ENCODE results near the gene RSRC1.

Gene RSRC1

GRCh38 chr3:158160958-158161357, 51.1 kb downstream of the RSRC1 start:
- H3F3A ChIP-seq (ENCODE audit: control insufficient read depth, insufficient read depth) = no peaks in the 10 kb centered on the region
- H3K4me3 ChIP-seq (ENCODE audit: low read length) = no peak overlapping the region
- TF ChIP-seq, protein P1, sequence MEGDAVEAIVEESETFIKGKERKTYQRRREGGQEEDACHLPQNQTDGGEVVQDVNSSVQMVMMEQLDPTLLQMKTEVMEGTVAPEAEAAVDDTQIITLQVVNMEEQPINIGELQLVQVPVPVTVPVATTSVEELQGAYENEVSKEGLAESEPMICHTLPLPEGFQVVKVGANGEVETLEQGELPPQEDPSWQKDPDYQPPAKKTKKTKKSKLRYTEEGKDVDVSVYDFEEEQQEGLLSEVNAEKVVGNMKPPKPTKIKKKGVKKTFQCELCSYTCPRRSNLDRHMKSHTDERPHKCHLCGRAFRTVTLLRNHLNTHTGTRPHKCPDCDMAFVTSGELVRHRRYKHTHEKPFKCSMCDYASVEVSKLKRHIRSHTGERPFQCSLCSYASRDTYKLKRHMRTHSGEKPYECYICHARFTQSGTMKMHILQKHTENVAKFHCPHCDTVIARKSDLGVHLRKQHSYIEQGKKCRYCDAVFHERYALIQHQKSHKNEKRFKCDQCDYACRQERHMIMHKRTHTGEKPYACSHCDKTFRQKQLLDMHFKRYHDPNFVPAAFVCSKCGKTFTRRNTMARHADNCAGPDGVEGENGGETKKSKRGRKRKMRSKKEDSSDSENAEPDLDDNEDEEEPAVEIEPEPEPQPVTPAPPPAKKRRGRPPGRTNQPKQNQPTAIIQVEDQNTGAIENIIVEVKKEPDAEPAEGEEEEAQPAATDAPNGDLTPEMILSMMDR (IDR thresholded peaks at IDR 0.05; ENCODE audit: low read depth, low read length, poor library complexity, severe bottlenecking) = no peak
- TF ChIP-seq EZH2phosphoT487 (IDR thresholded peaks at IDR 0.05; ENCODE audit: borderline replicate concordance, low read length) = no peak
- H3K4me2 ChIP-seq (ENCODE audit: low read length) = no peak overlapping the region
- H3K36me3 ChIP-seq (ENCODE audit: control insufficient read depth, low read length) = peaks cover 5% of the 10 kb centered on the region; the same call in 1 of the 2 replicates
- no peak overlapping the region for H3K27ac ChIP-seq (ENCODE audit: low read depth, low read length)
- H3K79me2 ChIP-seq (ENCODE audit: control insufficient read depth, low read length) = peaks cover 27% of the 10 kb centered on the region
- H4K20me1 ChIP-seq (ENCODE audit: control insufficient read depth, insufficient read depth, low read depth, low read length) = no peaks in the 10 kb centered on the region
- no peaks in the 10 kb centered on the region for H3K27me3 ChIP-seq (ENCODE audit: control insufficient read depth, low read length)
- no peaks in the 10 kb centered on the region for H3K9me2 ChIP-seq (replicated peaks; ENCODE audit: control insufficient read depth, low read length)
- H3K9me3 ChIP-seq (ENCODE audit: control insufficient read depth, insufficient read depth, low read length) = no peaks in the 10 kb centered on the region
- H3K4me1 ChIP-seq (ENCODE audit: control insufficient read depth, low read length) = no peaks in the 10 kb centered on the region

- H3K36me3 ChIP-seq (ENCODE audit: control insufficient read depth, low read length) = peaks cover 9% of the 10 kb centered on the region; the same call in 1 of the 2 replicates
- no peaks in the 10 kb centered on the region for H3K9me2 ChIP-seq (replicated peaks; ENCODE audit: control insufficient read depth, low read length)
- H3K9me3 ChIP-seq (ENCODE audit: control insufficient read depth, insufficient read depth, low read length) = no peaks in the 10 kb centered on the region
- no peaks in the 10 kb centered on the region for H4K20me1 ChIP-seq (ENCODE audit: control insufficient read depth, insufficient read depth, low read depth, low read length)
- no peak for TF ChIP-seq EZH2phosphoT487 (IDR thresholded peaks at IDR 0.05; ENCODE audit: borderline replicate concordance, low read length)
- TF ChIP-seq, protein P1 (IDR thresholded peaks at IDR 0.05; ENCODE audit: low read depth, low read length, poor library complexity, severe bottlenecking) = no peak
- peaks cover 15% of the 10 kb centered on the region for H3K79me2 ChIP-seq (ENCODE audit: control insufficient read depth, low read length)
- no peaks in the 10 kb centered on the region for H3K27me3 ChIP-seq (ENCODE audit: control insufficient read depth, low read length)
- no peak overlapping the region for H3K27ac ChIP-seq (ENCODE audit: low read depth, low read length)
- no peak overlapping the region for H3K4me3 ChIP-seq (ENCODE audit: low read length)
- H3F3A ChIP-seq (ENCODE audit: control insufficient read depth, insufficient read depth) = no peaks in the 10 kb centered on the region
- H3K4me1 ChIP-seq (ENCODE audit: control insufficient read depth, low read length) = no peaks in the 10 kb centered on the region
- no peak overlapping the region for H3K4me2 ChIP-seq (ENCODE audit: low read length)
Measured at GRCh38 chr3:158165141-158165655, 55.3 kb downstream of the RSRC1 start.

- no peaks in the 10 kb centered on the region for H3K27me3 ChIP-seq (ENCODE audit: control insufficient read depth, low read length)
- no peaks in the 10 kb centered on the region for H3F3A ChIP-seq (ENCODE audit: control insufficient read depth, insufficient read depth)
- H3K27ac ChIP-seq (ENCODE audit: low read depth, low read length) = no peak overlapping the region
- no peak overlapping the region for H3K4me3 ChIP-seq (ENCODE audit: low read length)
- TF ChIP-seq EZH2phosphoT487 (IDR thresholded peaks at IDR 0.05; ENCODE audit: borderline replicate concordance, low read length) = no peak
- TF ChIP-seq, protein P1 (IDR thresholded peaks at IDR 0.05; ENCODE audit: low read depth, low read length, poor library complexity, severe bottlenecking) = no peak
- H3K36me3 ChIP-seq (ENCODE audit: control insufficient read depth, low read length) = peaks cover 8% of the 10 kb centered on the region; the same call in 1 of the 2 replicates
- H3K9me2 ChIP-seq (replicated peaks; ENCODE audit: control insufficient read depth, low read length) = no peaks in the 10 kb centered on the region
- H3K4me1 ChIP-seq (ENCODE audit: control insufficient read depth, low read length) = no peaks in the 10 kb centered on the region
- H4K20me1 ChIP-seq (ENCODE audit: control insufficient read depth, insufficient read depth, low read depth, low read length) = no peaks in the 10 kb centered on the region
- H3K79me2 ChIP-seq (ENCODE audit: control insufficient read depth, low read length) = peaks cover 15% of the 10 kb centered on the region
- H3K9me3 ChIP-seq (ENCODE audit: control insufficient read depth, insufficient read depth, low read length) = no peaks in the 10 kb centered on the region
- no peak overlapping the region for H3K4me2 ChIP-seq (ENCODE audit: low read length)
Measured at GRCh38 chr3:158165730-158166129, 55.8 kb downstream of the RSRC1 start.

Data from DOHH2 (cell line).